Fibroblast of the aortic adventitia (primary cell): ENCODE measurements around the gene B4GALT5. TPM values are rescaled to one million over a fixed set of nuclear protein-coding genes. Genes with fewer than 3 reads are reported as not detected.
"Not testable (repeated sequence)": the region's sequence is repeated elsewhere in the genome, so short reads cannot be mapped to it uniquely, and the experiment has no call there.

ENCODE experiments used
- DNase-seq: peaks from one replicate; pipeline ENCODE4 v3.0.0-alpha.2; 2010; ENCODE audit warnings: low read depth
- H3K4me3 ChIP-seq: 2 replicates; pipeline ENCODE4 v1.5.1; 2011; ENCODE audit warnings: low read depth, mild to moderate bottlenecking, control low read depth, low read length, moderate library complexity
- CTCF ChIP-seq: IDR thresholded peaks from 2 replicates; pipeline ENCODE4 v1.5.1; 2011; ENCODE audit warnings: mild to moderate bottlenecking, low read length, control low read depth, inconsistent platforms; ENCODE audit not compliant: insufficient read depth
- total RNA-seq: library from RNA; depleted of rRNA; stranded (reverse); fragments of >200 nt; gene quantifications from 2 replicates; pipeline ENCODE4 v1.2.3, GENCODE V29; 2012; ENCODE audit warnings: low replicate concordance

The B4GALT5 gene
- total RNA-seq, 1 donor: 23.4 TPM

DNA sequence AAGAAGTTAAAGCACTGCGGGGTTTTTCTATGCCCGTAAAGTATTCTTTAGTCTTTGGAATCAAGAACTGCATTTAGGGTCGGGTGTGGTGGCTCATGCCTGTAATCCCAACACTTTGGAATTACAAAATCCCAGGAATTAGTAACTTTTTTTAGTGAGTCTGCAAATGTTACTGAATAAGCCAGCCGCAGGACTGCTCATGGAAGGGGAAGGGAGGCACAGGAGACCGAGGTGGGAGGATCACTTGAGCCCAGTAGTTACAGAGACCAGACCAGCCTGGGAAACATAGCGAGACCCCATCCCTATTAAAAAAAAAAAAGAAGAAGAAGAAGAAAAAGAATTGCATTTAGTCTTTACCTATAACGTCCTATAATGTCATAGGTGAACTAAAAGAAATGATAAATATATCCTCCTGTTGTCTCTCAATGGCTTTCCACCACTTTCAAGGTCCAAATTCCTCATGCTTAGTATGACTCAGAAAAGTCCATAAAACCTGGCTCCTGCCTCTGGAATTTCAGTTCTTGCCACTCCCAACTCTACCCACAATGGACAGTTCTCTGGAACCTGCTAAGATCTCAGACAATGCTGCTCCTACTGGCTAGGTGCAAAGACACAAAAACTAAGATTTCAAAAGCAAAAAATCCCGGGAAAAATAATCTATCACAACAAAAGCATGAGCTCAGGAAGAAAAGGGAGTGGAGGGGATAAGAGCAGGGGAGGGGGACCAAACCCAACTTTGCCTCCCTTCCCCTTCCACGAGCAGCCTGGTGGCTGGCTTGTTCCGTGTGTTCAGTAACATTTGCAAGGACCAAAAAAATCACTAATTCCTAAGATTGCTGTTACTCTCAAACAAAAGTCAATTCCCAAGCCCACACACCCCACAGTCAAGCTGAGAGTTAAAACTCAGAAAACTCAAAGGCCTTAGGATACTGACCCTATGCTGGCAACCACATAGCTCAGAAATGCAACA is 39.0 kb downstream of the B4GALT5 start:
- peak; percentile 25 for TF ChIP-seq CTCF
- DNase-seq: peak; percentile 82
- H3K4me3 ChIP-seq: no peak overlapping the region

DNA sequence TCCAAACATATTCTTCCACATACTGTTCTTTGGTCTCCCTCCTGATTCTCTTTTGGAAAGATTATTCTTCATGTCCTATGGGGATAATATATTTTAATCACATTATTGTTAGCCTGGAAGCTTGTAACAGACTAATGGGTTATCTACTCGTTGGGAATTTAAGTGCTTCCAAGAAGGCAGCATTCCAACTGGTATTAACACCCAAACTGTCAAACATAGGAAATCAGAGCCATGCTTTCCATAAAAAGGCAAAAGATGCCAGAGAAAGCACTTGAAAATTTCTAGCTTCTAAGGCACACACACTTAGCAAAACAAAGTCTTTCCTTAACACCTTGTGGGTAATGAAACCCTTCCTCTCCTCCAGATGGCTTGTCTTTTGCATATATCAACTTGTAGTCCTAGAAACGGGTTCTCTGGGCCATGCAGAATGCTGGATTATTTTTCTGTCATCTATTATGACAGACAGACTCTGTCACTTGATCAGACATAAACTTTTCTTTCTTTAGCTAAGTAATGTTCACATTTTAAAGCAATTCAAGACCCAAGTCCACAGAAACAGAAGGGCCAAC is 41.5 kb downstream of the B4GALT5 start:
- no peak overlapping the region for H3K4me3 ChIP-seq
- TF ChIP-seq CTCF: no peak
- DNase-seq: no peak

DNA sequence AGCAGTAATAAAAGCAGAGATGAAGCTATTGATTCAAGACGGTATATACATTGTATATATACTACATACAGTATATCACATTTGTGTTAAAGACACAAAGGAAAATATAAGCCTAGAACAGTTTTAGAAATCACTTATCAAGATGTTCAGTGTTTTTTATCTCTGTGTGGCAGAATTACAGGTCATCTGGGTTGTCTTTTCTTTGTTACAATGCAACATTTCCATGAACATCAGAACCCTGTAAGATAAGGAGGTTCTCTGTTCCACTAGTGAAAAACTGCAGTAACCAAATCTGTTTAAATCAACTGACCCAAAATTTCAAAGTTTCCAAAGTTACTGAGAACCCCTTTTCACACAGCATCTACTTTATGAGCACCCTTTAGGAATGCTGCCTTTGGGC is 42.2 kb downstream of the B4GALT5 start:
- DNase-seq: no peak
- TF ChIP-seq CTCF: no peak
- H3K4me3 ChIP-seq: no peak overlapping the region

GRCh38 chr20:49669601-49670189 is 44.0 kb downstream of the B4GALT5 start:
- peak; percentile 50 for DNase-seq
- no peak for TF ChIP-seq CTCF
- H3K4me3 ChIP-seq: no peak overlapping the region

DNA sequence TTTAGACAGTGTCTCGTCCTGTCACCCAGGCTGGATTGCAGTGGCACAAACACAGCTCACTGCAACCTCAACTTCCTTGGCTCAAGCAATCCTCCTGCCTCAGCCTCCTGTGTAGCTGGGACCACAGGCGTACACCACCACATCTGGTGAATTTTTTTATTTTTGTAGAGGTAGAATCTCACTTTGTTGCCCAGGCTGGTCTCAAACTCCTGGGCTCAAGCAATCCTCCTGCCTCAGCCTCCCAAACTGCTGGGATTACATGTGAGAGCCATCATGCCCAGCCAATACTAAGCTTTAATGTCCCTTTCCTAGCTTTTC is 44.8 kb downstream of the B4GALT5 start:
- H3K4me3 ChIP-seq, DNase-seq: not testable (repeated sequence)

- no peak overlapping the region for H3K4me3 ChIP-seq
- no peak for TF ChIP-seq CTCF
- DNase-seq: no peak
Observed at GRCh38 chr20:49668181-49668877, 45.3 kb downstream of the B4GALT5 start.

DNA sequence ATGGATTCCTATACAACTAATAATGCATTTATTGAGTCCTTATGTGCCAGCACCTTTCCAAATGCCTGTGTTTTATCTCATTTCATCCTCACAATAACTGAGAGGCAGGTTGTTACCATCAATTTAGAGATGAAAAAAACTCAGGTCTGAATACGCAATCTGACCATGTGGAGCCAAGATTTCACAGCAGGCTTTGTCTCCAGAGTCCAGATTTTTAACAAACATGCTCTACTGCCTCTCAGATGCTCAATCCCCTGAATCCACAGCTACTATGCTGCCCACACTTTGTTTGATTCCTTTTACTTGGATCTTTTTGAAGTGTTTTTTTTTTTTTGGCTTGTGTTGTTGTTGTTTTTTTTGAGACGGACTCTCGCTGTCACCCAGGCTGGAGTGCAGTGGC is 46.8 kb downstream of the B4GALT5 start:
- no peak for DNase-seq
- no peak for TF ChIP-seq CTCF
- no peak overlapping the region for H3K4me3 ChIP-seq
